ENCODE data around the gene MYO15B.

The MYO15B gene

DNA sequence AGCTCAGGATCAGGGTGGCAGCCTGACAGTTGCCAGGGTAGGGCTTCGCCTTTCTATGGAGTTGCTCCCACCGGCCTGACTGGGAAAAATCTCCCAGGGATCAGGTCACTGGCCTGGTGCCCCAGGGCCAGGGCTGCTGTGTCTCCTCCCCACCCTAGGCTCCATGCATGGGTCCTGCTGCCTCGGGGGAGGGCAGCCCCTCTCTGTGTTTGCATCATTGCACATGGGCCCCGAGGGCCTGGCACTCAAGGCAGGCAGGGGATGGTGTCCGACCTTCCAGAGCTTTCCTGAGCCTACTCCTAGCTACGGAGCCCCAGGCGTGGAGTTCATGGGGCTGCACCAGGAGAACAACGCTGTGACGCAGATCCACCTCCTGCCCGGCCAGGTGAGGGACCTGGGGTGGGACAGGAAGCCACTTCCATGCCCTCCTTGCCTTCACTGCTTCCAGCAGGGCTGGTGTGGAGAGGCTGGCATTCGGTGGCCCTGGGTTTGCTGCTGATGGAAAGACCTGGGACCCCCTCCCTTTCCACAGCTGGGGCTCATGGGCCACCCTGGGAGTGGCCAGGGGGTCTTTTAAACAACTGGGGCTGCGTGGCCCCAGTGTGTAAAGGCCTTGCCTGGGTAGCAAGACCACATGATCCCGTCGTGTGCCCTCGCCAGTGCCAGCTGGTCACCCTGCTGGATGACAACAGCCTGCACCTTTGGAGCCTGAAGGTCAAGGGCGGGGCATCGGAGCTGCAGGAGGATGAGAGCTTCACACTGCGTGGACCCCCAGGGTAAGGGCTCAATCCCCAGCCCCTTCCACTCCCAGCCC, 29.5 kb upstream of the MYO15B start:
- H3K4me3 Mint-ChIP-seq = no peak overlapping the region
- H3K36me3 Mint-ChIP-seq (ENCODE audit: low read depth) = no peaks in the 10 kb centered on the region
- H3K4me1 Mint-ChIP-seq = peaks cover 43% of the 10 kb centered on the region
- no peak overlapping the region for H3K27ac Mint-ChIP-seq
- H3K27me3 Mint-ChIP-seq (ENCODE audit: low read depth, poor library complexity) = no peaks in the 10 kb centered on the region
- no peaks in the 10 kb centered on the region for H3K9me3 Mint-ChIP-seq
- no peak for DNase-seq
- TF ChIP-seq, protein P1, sequence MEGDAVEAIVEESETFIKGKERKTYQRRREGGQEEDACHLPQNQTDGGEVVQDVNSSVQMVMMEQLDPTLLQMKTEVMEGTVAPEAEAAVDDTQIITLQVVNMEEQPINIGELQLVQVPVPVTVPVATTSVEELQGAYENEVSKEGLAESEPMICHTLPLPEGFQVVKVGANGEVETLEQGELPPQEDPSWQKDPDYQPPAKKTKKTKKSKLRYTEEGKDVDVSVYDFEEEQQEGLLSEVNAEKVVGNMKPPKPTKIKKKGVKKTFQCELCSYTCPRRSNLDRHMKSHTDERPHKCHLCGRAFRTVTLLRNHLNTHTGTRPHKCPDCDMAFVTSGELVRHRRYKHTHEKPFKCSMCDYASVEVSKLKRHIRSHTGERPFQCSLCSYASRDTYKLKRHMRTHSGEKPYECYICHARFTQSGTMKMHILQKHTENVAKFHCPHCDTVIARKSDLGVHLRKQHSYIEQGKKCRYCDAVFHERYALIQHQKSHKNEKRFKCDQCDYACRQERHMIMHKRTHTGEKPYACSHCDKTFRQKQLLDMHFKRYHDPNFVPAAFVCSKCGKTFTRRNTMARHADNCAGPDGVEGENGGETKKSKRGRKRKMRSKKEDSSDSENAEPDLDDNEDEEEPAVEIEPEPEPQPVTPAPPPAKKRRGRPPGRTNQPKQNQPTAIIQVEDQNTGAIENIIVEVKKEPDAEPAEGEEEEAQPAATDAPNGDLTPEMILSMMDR (IDR thresholded peaks at IDR 0.05) = no peak

DNA sequence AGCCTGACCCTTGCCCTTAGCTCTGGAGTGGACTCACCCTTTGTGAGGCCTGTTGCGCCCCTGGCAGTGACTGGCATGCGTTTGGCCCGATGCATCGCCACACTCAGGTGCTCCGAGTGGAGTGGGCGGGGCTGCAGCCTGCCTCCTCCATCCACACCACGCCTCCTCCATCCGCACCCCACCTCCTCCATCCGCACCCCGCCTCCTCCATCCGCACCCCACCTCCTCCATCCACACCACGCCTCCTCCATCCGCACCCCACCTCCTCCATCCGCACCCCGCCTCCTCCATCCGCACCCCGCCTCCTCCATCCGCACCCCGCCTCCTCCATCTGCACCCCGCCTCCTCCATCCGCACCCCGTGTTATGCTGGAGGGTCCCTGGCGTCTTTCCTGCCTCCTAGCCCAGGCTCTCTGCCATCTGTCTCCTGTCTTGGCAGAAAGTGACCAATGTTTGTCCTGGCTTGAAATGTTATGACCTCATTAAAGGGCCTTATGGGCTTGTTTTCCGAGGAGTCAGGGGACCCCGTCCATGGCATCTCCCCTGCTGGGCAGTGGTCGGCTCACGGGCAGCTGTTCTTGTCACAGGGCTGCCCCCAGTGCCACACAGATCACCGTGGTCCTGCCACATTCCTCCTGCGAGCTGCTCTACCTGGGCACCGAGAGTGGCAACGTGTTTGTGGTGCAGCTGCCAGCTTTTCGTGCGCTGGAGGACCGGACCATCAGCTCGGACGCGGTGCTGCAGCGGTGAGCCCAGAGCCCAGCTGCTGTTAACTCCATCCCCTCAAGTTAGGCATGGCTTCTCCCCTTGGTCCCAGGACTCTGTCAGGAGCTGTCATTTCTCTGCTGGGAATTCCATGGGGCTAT, 28.7 kb upstream of the MYO15B start:
- Mint-ChIP-seq H3K4me3 (no peak overlapping the region), H3K9me3 (no peaks in the 10 kb centered on the region), H3K27me3 (ENCODE audit: low read depth, poor library complexity) (no peaks in the 10 kb centered on the region), H3K27ac (no peak overlapping the region), H3K36me3 (ENCODE audit: low read depth) (no peaks in the 10 kb centered on the region), H3K4me1 (peaks cover 35% of the 10 kb centered on the region)
- no peak for DNase-seq
- TF ChIP-seq, protein P1 (IDR thresholded peaks at IDR 0.05) = no peak

DNA sequence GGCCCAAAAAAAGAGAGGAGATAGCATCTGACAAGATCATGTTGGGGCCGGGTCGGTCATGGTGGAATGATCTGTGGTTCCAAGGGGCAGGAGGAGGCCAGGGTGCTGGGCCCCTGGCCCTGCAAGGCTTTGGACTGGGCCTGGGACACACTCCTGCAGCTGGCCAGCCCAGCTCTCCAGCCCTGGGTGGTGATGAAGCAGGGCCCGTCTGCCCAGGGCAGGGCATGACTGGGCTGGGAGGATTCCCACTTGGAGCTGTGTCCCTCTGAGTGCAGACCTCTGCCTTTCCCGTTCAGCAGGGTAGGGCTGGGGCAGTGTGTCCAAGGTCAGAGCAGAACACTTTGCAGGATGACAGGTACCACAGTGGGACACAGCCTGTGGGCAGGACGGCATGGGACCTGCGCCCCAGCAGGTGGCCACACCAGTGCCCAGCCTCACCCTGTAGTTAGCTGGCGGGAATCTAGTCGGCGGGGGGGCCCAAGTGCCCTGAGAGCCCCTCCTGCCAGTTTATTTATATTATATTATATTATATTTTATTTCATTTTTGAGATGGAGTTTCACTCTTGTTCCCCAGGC, 27.6 kb upstream of the MYO15B start:
- TF ChIP-seq, protein P1 (IDR thresholded peaks at IDR 0.05) = no peak
- Mint-ChIP-seq H3K4me3 (no peak overlapping the region), H3K36me3 (ENCODE audit: low read depth) (no peaks in the 10 kb centered on the region), H3K9me3 (no peaks in the 10 kb centered on the region), H3K27ac (no peak overlapping the region), H3K4me1 (peaks cover 33% of the 10 kb centered on the region), H3K27me3 (ENCODE audit: low read depth, poor library complexity) (no peaks in the 10 kb centered on the region)
- no peak for DNase-seq

GRCh38 chr17:75561927-75562603, 25.5 kb upstream of the MYO15B start:
- no peak for DNase-seq
- TF ChIP-seq, protein P1 (IDR thresholded peaks at IDR 0.05) = no peak
- no peak overlapping the region for H3K4me3 Mint-ChIP-seq
- H3K27me3 Mint-ChIP-seq (ENCODE audit: low read depth, poor library complexity) = no peaks in the 10 kb centered on the region
- H3K27ac Mint-ChIP-seq = no peak overlapping the region
- H3K4me1 Mint-ChIP-seq = peaks cover 43% of the 10 kb centered on the region
- no peaks in the 10 kb centered on the region for H3K9me3 Mint-ChIP-seq
- no peaks in the 10 kb centered on the region for H3K36me3 Mint-ChIP-seq (ENCODE audit: low read depth)

- peak; percentile 35 for DNase-seq
- Mint-ChIP-seq H3K27me3 (ENCODE audit: low read depth, poor library complexity) (no peaks in the 10 kb centered on the region), H3K9me3 (no peaks in the 10 kb centered on the region), H3K36me3 (ENCODE audit: low read depth) (no peaks in the 10 kb centered on the region), H3K4me1 (peaks cover 33% of the 10 kb centered on the region), H3K4me3 (no peak overlapping the region), H3K27ac (no peak overlapping the region)
- TF ChIP-seq, protein P1 (IDR thresholded peaks at IDR 0.05) = no peak
Measured at GRCh38 chr17:75563063-75563758, 24.4 kb upstream of the MYO15B start.
